Smooth muscle cell of the brain vasculature (primary cell): ENCODE measurements around the gene HTR2B.
"Not testable (repeated sequence)": the region's sequence is repeated elsewhere in the genome, so short reads cannot be mapped to it uniquely, and the experiment has no call there.

Source experiments
- DNase-seq: peaks from one replicate; pipeline ENCODE4 v3.0.0-alpha.2; 2012; ENCODE audit warnings: low read depth, low spot score

HTR2B gene

GRCh38 chr2:231124838-231125568 lies at the start of gene HTR2B:
Gene HTR2B (minus strand): TSS chr2:231125042. CDS start chr2:231123764, 1,278 bp downstream.
- DNase-seq, result no peak

GRCh38 chr2:231174211-231174651 lies 49.4 kb upstream of the HTR2B start:
- DNase-seq, result no peak

GRCh38 chr2:231172025-231172424 lies 47.2 kb upstream of the HTR2B start:
- DNase-seq, result no peak

- DNase-seq, result no peak
Measured at GRCh38 chr2:231170055-231170454, 45.2 kb upstream of the HTR2B start.

GRCh38 chr2:231169488-231169887 lies 44.6 kb upstream of the HTR2B start:
- no peak for DNase-seq

GRCh38 chr2:231168460-231169139 lies 43.8 kb upstream of the HTR2B start:
- DNase-seq, result no peak

GRCh38 chr2:231167745-231168459 lies 43.1 kb upstream of the HTR2B start:
- DNase-seq, result no peak

- DNase-seq, result no peak
Measured at GRCh38 chr2:231163414-231164095, 38.7 kb upstream of the HTR2B start.

GRCh38 chr2:231163011-231163410 lies 38.2 kb upstream of the HTR2B start:
- no peak for DNase-seq

- DNase-seq, result peak; percentile 92
Measured at GRCh38 chr2:231161877-231162329, 37.1 kb upstream of the HTR2B start.

- DNase-seq, result no peak
Measured at GRCh38 chr2:231161252-231161839, 36.5 kb upstream of the HTR2B start.

- no peak for DNase-seq
Measured at GRCh38 chr2:231160701-231161100, 35.9 kb upstream of the HTR2B start.

GRCh38 chr2:231159306-231159705 lies 34.5 kb upstream of the HTR2B start:
- DNase-seq, result no peak

- DNase-seq, result no peak
Measured at GRCh38 chr2:231152800-231153557, 28.1 kb upstream of the HTR2B start.

- DNase-seq, result no peak
Measured at GRCh38 chr2:231146665-231147064, 21.8 kb upstream of the HTR2B start.

GRCh38 chr2:231144896-231145295 lies 20.1 kb upstream of the HTR2B start:
- no peak for DNase-seq

- not testable (repeated sequence) for DNase-seq
Measured at GRCh38 chr2:231140808-231141207, 16.0 kb upstream of the HTR2B start.

GRCh38 chr2:231139796-231140195 lies 15.0 kb upstream of the HTR2B start:
- no peak for DNase-seq

GRCh38 chr2:231138699-231139098 lies 13.9 kb upstream of the HTR2B start:
- peak; percentile 90 for DNase-seq

GRCh38 chr2:231134910-231135655 lies 10.2 kb upstream of the HTR2B start:
- no peak for DNase-seq
